HG02938 (cell line): ENCODE results near the gene TTYH1.

Source experiments
- ATAC-seq: cut with Tn5 transposase; IDR thresholded peaks from one replicate; pipeline ENCODE4 v1.9.1; 2021; ENCODE audit warnings: mild to moderate bottlenecking, moderate library complexity; ENCODE audit not compliant: unreplicated experiment

Gene TTYH1

DNA sequence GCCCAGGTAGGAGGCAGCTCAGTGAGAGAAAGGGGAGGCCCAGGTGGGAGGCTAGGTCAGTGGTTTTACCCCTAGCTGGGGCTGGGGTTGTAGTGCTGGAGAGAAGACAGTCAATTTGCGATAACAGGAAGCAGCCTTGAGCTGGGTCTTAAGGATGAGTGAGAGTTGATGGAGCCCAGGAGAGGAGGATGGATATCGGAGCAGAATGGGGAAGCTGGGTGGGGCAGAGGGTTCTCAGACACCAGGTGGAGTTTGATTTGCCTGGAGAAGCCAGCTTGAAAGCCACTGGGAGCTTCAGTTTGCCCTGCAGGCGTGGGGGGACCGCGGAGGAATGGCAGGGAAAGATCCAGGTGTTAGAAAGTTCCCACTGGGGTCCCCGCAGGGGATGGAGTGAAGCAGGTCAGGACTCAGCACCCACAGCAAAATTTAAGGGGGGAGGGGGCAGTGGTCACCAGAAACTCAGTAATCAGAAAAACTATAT, 58.7 kb downstream of the TTYH1 start:
- ATAC-seq = no peak

DNA sequence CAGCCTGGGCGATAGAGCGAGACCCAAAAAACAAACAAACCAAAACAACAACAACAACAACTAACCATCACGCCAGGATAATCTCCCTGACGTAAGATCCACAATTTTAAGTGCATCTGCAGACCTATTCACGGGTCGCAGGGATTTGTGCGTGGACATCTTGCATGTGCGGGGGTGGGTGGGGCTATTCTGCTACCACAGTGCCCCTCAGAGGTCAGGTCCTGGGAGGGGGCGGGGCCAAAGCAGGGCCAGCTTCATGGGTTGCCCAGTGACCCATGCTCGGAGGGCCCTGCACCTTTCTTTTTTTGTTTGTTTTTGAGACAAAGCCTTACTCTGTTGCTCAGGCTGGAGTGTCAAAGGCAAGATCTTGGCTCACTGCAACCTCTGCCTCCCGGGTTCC, 60.4 kb downstream of the TTYH1 start:
- no peak for ATAC-seq

DNA sequence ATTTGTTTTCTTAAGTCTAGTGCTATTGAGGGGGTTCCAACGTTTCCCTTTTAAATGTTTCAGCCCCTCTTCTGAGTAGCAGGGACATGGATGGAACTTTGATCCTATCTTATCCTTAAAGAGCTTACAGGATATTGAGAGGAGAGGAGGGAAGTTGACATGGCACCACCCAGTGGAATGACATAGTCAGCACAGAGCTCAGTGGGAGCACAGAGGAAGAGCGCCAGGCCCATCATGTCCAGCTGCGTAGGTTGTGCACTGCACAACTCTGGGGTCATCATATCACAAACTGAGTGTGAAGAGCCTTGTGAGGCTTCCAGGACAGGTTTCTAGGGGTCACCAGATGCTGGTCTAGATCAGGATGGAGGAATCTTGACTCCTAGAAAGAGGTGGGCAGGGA, 62.4 kb downstream of the TTYH1 start:
- no peak for ATAC-seq

DNA sequence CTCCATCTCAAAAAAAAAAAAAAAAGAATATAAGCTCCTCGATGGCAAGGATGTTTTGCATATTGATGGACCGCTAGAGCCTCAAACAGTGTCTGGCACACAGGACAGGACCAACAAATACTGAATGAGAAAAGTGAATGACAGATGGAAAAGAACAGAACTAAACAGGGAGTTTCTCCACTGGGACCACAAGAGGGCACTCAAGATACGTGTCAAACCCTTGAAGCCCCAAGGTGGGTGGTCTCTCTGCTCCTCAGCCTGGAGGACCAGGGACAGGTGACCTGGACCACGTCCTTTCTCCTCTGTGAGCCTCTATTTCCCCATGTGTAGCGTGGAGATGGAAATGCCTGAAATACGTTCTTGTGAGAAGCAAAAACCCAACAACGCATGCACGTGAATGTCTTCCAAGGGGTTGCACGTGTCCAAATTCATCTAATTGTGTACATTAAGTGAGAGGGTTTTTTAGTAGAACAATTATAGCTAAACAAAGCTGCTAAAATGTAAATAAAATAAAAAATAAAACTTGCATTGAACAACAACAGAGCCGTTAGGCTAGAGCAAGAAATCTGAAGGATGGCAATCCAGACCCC, 63.5 kb downstream of the TTYH1 start:
- no peak for ATAC-seq

DNA sequence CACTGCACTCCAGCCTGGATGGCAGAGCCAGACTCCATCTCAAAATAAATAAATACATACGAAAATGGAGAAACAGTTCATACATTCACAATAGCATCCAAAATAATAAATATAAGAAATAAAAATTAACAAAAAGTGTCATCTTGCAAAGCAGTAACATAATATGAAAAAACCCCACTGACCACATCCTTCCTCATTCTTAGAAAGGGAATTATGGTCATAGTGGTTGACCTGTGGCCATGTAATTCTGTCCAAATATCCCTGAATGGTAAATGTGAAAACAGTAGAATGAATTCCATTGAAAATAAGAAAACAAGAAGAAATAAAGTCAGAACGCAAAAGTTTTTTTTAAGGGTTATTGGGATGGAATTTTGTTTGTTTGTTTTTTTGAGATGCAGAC, 64.8 kb downstream of the TTYH1 start:
- no peak for ATAC-seq

DNA sequence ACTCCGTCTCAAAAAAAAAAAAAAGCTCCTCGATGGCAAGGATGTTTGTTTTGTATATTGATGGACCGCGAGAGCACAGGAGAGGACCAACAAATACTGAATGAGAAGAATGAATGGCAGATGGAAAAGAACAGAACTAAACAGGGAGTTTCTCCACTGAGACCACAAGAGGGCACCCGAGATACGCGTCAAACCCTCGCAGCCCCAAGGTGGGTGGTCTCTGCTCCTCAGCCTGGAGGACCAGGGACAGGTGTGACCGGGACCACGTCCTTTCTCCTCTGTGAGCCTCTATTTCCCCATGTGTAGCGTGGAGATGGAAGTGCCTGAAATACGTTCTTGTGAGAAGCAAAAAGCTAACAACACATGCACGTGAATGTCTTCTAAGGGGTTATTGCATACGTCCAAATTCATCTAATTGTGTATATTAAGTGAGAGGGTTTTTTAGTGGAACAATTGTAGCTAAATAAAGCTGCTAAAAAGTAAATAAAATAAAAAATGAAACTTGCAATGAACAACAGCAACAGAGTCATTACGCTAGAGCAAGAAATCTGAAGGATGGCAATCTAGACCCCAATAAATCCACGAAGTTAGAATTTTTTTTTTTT, 66.2 kb downstream of the TTYH1 start:
- ATAC-seq = no peak

DNA sequence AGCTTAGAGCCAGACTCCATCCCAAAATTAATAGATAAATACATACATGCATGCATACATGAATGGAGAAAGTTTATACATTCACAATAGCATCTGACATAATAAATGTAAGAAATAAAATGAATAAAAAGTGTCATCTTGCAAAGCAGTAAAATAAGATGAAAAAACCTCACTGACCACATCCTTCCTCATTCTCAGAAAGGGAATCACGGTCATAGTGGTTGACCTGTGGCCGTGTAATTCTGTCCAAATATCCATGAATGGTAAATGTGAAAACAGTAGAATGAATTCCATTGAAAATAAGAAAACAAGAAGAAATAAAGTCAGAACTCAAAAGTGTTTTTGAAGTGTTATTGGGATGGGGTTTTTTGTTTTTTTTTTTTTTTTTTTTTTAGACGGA, 67.6 kb downstream of the TTYH1 start:
- no peak for ATAC-seq

DNA sequence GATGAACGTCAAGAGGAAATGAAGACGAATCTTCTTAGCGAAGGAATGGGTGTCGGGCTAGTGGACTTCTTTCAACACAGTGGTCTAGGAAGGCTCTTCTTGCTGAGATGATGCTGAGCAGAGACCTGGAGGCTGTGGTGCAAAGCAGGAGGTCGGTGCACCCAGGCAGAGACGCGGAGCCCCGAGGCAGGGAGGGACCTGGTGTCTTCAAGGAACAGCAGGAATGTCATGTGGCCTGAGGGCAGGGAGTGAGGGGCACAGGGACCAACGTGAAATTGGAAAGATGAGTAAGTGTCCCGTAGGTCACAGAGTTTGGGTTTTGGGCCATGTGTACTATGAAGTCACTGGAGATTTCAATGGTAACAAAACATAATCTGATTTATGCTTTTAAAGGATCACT, 69.2 kb downstream of the TTYH1 start:
- no peak for ATAC-seq

DNA sequence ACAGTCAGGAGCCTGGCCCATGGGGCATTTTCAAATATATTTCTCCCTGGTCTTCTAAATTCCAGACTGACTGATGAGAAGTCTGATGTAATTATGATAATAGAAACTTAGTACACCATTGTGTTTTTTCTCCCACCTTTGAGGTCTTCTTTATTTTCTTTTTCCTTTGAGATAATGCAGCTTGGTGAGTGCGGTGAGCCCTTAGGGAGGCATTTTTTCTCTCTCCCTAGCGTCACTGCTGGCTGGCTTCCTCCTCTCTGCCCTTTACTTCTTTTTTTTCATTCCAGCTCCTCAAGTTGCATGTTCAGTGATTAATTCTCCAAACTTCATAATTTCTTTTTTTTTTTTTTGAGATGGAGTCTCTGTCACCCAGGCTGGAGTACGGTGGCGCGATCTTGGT, 70.6 kb downstream of the TTYH1 start:
- ATAC-seq = no peak
